K562 (cell line): ENCODE results near the gene OXTR. TPM values are rescaled to one million over a fixed set of nuclear protein-coding genes. Genes with fewer than 3 reads are reported as not detected.

Source experiments
- ATAC-seq: fragments of 200-7000 bp; cut with Tn5 transposase; 3 replicates; pipeline ENCODE4 v1.9.1; 2020; ENCODE audit warnings: moderate library complexity
- BruUV-seq: library from RNA; stranded (reverse); fragments of 400-500 nt; replicated peaks from 2 replicates; lab custom pipeline; 2021; lab: Mats Ljungman, UMichigan
- CTCF ChIA-PET: fragments of 300-600 bp; formaldehyde crosslinking; extraction: SDS; loops from one replicate; lab custom pipeline; 2021; ENCODE audit warnings: low intra/inter-chr PET ratio; lab: Yijun Ruan, JAX
- POLR2A ChIA-PET: fragments of 300-600, 350-650 bp; sonication (Branson Sonifier 250); formaldehyde crosslinking; extraction: SDS; loops from one replicate; lab custom pipeline; 2021; ENCODE audit warnings: antibody characterized with exemption, inconsistent platforms; lab: Yijun Ruan, JAX
- DNase-seq, 4 experiments: peaks; one replicate each; pipeline versions ENCODE4 v3.0.0 to v3.0.0-alpha.2; 2011 to 2018; ENCODE audit warnings: low spot score in 3 of 4, mixed read lengths in 3 of 4; ENCODE audit errors: extremely low read depth in 1 of 4
- FAIRE-seq: peaks from 2 replicates; lab custom pipeline; 2011; peaks lifted over from hg19 to GRCh38; lab: Jason Lieb, UNC
- H2AFZ ChIP-seq: 2 replicates; pipeline ENCODE4 v1.6.0; 2011; ENCODE audit warnings: low read depth, low read length, control low read depth, inconsistent platforms
- H3K27ac ChIP-seq: fragments of 200-600 bp; 3 replicates; pipeline ENCODE4 v1.8.0; 2011; ENCODE audit warnings: low read depth, mild to moderate bottlenecking, control low read depth, inconsistent platforms, low read length, moderate library complexity, mixed read lengths; ENCODE audit errors: extremely low read depth
- H3K27me3 ChIP-seq, 2 experiments: fragments of 300-600 bp in 1 of 2; 2 replicates in 1 of 2; 3 replicates in 1 of 2; pipeline versions ENCODE4 v1.6.0 to v1.8.0; 2011; ENCODE audit warnings: inconsistent platforms in 2 of 2, low read length in 2 of 2, mild to moderate bottlenecking in 1 of 2, mixed read lengths in 1 of 2, moderate library complexity in 1 of 2; ENCODE audit not compliant: control insufficient read depth in 2 of 2, insufficient read depth in 2 of 2
- H3K36me3 ChIP-seq: fragments of 300-600 bp; 3 replicates; pipeline ENCODE4 v1.8.0; 2011; ENCODE audit warnings: mild to moderate bottlenecking, low read length, inconsistent platforms; ENCODE audit not compliant: control insufficient read depth, insufficient read depth
- H3K4me1 ChIP-seq, 2 experiments: fragments of 200-600 bp in 1 of 2; replicated peaks in 1 of 2; 2 replicates in 1 of 2; 3 replicates in 1 of 2; pipeline versions ENCODE4 v1.5.1 to v1.8.0; 2011; ENCODE audit warnings: inconsistent platforms in 2 of 2, low read length in 2 of 2, mild to moderate bottlenecking in 1 of 2, mixed read lengths in 1 of 2, moderate library complexity in 1 of 2; ENCODE audit not compliant: control insufficient read depth in 2 of 2, insufficient read depth in 2 of 2
- H3K4me2 ChIP-seq: 2 replicates; pipeline ENCODE4 v1.6.1; 2011; ENCODE audit warnings: low read length, control low read depth, inconsistent platforms, mixed read lengths; ENCODE audit not compliant: insufficient read depth
- H3K4me3 ChIP-seq: fragments of 200-600 bp; sonication (generic), shearing (Covaris generic); 2 replicates; pipeline ENCODE4 v1.5.1; 2016; ENCODE audit warnings: control low read depth, inconsistent platforms
- H3K79me2 ChIP-seq: fragments of 200-600 bp; 3 replicates; pipeline ENCODE4 v1.8.0; 2011; ENCODE audit warnings: low read length, inconsistent platforms; ENCODE audit not compliant: control insufficient read depth, insufficient read depth
- H3K9ac ChIP-seq, 2 experiments: 2 replicates each; pipeline versions ENCODE4 v1.6.0 to v1.6.1; 2011; ENCODE audit warnings: low read depth in 2 of 2, low read length in 2 of 2, control low read depth in 1 of 2, inconsistent platforms in 1 of 2, mild to moderate bottlenecking in 1 of 2, mixed read lengths in 1 of 2; ENCODE audit not compliant: insufficient read depth in 1 of 2
- H3K9me1 ChIP-seq: one replicate; pipeline ENCODE4 v1.6.0; 2011; ENCODE audit warnings: inconsistent platforms, mild to moderate bottlenecking, low read length, moderate library complexity; ENCODE audit not compliant: control insufficient read depth, insufficient read depth
- H3K9me3 ChIP-seq: replicated peaks from 2 replicates; pipeline ENCODE4 v1.5.1; 2011; ENCODE audit warnings: low read depth, low read length, inconsistent platforms; ENCODE audit not compliant: control insufficient read depth, insufficient read depth
- H4K20me1 ChIP-seq: replicated peaks from 2 replicates; pipeline ENCODE4 v1.6.1; 2011; ENCODE audit warnings: low read length, inconsistent platforms, mixed read lengths; ENCODE audit not compliant: control insufficient read depth, insufficient read depth
- BRCA1 ChIP-seq, 2 experiments: fragments of 450-650 bp in 1 of 2; sonication (generic) in 1 of 2; formaldehyde crosslinking in 1 of 2; IDR thresholded peaks; 2 replicates each; pipeline versions ENCODE4 v1.5.0 to v1.6.1; 2017 to 2020; ENCODE audit warnings: mild to moderate bottlenecking in 1 of 2, missing genetic modification reagents in 1 of 2
- CTBP1 ChIP-seq: fragments of 450-650 bp; IDR thresholded peaks from 2 replicates; pipeline ENCODE4 v1.6.1; 2016; ENCODE audit warnings: borderline replicate concordance
- KDM5B ChIP-seq: fragments of 200-600 bp; sonication (generic); IDR thresholded peaks from 2 replicates; pipeline ENCODE4 v1.6.1; 2012; ENCODE audit warnings: low read depth, mild to moderate bottlenecking, moderate library complexity, low read length, control low read depth, inconsistent platforms; ENCODE audit not compliant: insufficient replicate concordance
- MCM2 ChIP-seq: fragments of 450-650 bp; IDR thresholded peaks from 2 replicates; pipeline ENCODE4 v1.6.1; 2017; ENCODE audit warnings: low read depth, mild to moderate bottlenecking
- PHB ChIP-seq: fragments of 250-450 bp; sonication (Bioruptor Pico); IDR thresholded peaks from 2 replicates; pipeline ENCODE4 v1.5.0; 2021
- PHF20 ChIP-seq: fragments of 450-650 bp; IDR thresholded peaks from 2 replicates; pipeline ENCODE4 v1.6.1; 2018; ENCODE audit not compliant: partially characterized antibody
- SMC3 ChIP-seq: conservative IDR thresholded peaks from 2 replicates; pipeline ENCODE4 v1.6.1; 2011; ENCODE audit warnings: low read depth, low read length, improper control_type of control experiment; ENCODE audit not compliant: insufficient read depth
- ZBTB17 ChIP-seq: fragments of 450-650 bp; formaldehyde crosslinking; IDR thresholded peaks from 2 replicates; pipeline ENCODE4 v1.4.0; 2020; ENCODE audit warnings: mild to moderate bottlenecking
- ZNF197 ChIP-seq: fragments of 200-800 bp; sonication (Bioruptor generic); IDR thresholded peaks from 2 replicates; pipeline ENCODE4 v1.6.1; 2016; ENCODE audit warnings: low read depth, missing genetic modification characterization, missing compliant biosample characterization
- ZNF274 ChIP-seq: IDR thresholded peaks from 2 replicates; pipeline ENCODE4 v1.6.1; 2011; ENCODE audit warnings: low read depth, mild to moderate bottlenecking, low read length, moderate library complexity, borderline replicate concordance
- ZNF436 ChIP-seq: fragments of 250-450, 450-650 bp; sonication (Bioruptor Pico); formaldehyde crosslinking; IDR thresholded peaks from 2 replicates; pipeline ENCODE4 v1.7.0; 2020; ENCODE audit warnings: mild to moderate bottlenecking
- ZNF561 ChIP-seq: fragments of 450-650 bp; formaldehyde crosslinking; conservative IDR thresholded peaks from 2 replicates; pipeline ENCODE4 v1.4.0; 2020; ENCODE audit warnings: mild to moderate bottlenecking, moderate library complexity
- WGBS: fragments of 100-300 bp; shearing (Covaris generic); methylation state at CpG from one replicate; pipeline ENCODE4 v1.1.6; 2016; ENCODE audit warnings: low coverage, mixed read lengths; ENCODE audit not compliant: insufficient coverage; ENCODE audit errors: missing lambda C conversion rate; 5-methylcytosine and 5-hydroxymethylcytosine counted together
- in situ Hi-C: fragments of 300-500 bp; cut with MboI; formaldehyde crosslinking; loops from 4 replicates; pipeline ENCODE4 v1.15.0; 2018; ENCODE audit warnings: inconsistent platforms, mixed read lengths
- intact Hi-C: fragments of 100-400 bp; cut with micrococcal nuclease; formaldehyde crosslinking; loops from 2 replicates; pipeline ENCODE4 v1.14.2; 2022
- polyA plus RNA-seq, 8 experiments: library from polyadenylated mRNA; depleted of rRNA in 4 of 8; stranded (reverse) in 5 of 8; unstranded in 3 of 8; fragments of >200 nt; fragmentation: Nextera tagmentation in 2 of 8; fragmentation: Illumina TruSeq in 1 of 8; extraction: Ambion mirVana in 2 of 8; extraction: Trizol in 1 of 8; gene quantifications; 2 replicates each; pipeline versions ENCODE4 v1.2.1 to v1.2.3, GENCODE V29; 2011 to 2014; ENCODE audit warnings: inconsistent platforms in 1 of 8, missing spikeins in 1 of 8
- total RNA-seq, 7 experiments: library from RNA; depleted of rRNA in 6 of 7; stranded (reverse); fragments of >200 nt in 6 of 7; fragmentation: Illumina TruSeq in 2 of 7; extraction: Trizol in 2 of 7; gene quantifications; 2 replicates each; pipeline versions ENCODE4 v1.2.1 to v1.2.3, GENCODE V29; 2011 to 2021; ENCODE audit warnings: low replicate concordance in 1 of 7
- TF ChIP-seq, protein P1 (sequence below), 2 experiments: fragments of 450-650 bp in 1 of 2; sonication (generic) in 1 of 2; formaldehyde crosslinking in 1 of 2; IDR thresholded peaks; 2 replicates each; pipeline versions ENCODE4 v1.7.1 to v1.9.0; 2016 to 2022; ENCODE audit warnings: inconsistent platforms in 1 of 2, mild to moderate bottlenecking in 1 of 2, missing genetic modification reagents in 1 of 2
- TF ChIP-seq, protein P2 (sequence below): fragments of 450-650 bp; formaldehyde crosslinking; IDR thresholded peaks from 2 replicates; pipeline ENCODE4 v1.4.0; 2020; ENCODE audit warnings: mild to moderate bottlenecking, moderate library complexity

OXTR gene
- total and polyA plus RNA-seq, 9 of the 15 experiments (the other 6 are each of a cell fraction or from before 2014, with no cell fraction given) = 0.14 to 1.3 (median 0.80) TPM

DNA sequence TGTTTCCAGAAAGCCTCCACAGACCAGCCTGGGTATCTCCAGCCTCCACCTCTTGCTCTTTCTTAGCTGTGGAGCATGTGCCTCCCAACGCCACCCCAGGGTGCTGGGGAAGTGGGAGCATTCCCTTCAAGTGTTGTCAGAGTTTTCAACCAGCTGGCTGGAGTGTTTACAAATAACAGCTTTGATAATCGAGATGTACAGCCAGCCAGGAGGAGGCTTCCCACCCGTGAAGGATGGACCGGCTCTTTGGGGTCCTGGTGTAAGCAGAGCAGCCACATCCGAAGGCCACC is 8.5 kb upstream of the OXTR start:
- no TSS peak for BruUV-seq
- peak; percentile 53; the same call in 2 of the 3 replicates for ATAC-seq
- Histone ChIP-seq H4K20me1 (no peaks in the 10 kb centered on the region), H3K27ac (no peak overlapping the region), H3K4me3 (no peak overlapping the region), H3K9ac (no peak overlapping the region), H3K4me2 (no peak overlapping the region), H3K9me1 (no peaks in the 10 kb centered on the region), H2AFZ (no peak overlapping the region), H3K9me3 (no peaks in the 10 kb centered on the region), H3K4me1 (no peaks in the 10 kb centered on the region), H3K79me2 (no peaks in the 10 kb centered on the region), H3K27me3 (peaks cover 3 to 12% of the 10 kb centered on the region in 2 experiments; a peak in 3 of 5 replicates), H3K36me3 (no peaks in the 10 kb centered on the region)
- FAIRE-seq = no peak
- WGBS = under 1% methylated on average over 5 of the region's 5 CpGs
- no peak for DNase-seq
- intact Hi-C loops (no loop called here), in situ Hi-C loops (no loop called here)
- CTCF ChIA-PET = no interaction called here
- POLR2A ChIA-PET = interaction anchor here (0.5 kb wide), 1 partner anchor 83 kb away, joined by 4 read pairs; no protein-coding TSS in a partner anchor
- TF ChIP-seq SMC3 (no peak), KDM5B (no peak), ZNF274 (no peak), CTBP1 (no peak), MCM2 (no peak), ZBTB17 (CRISPR knock-in tag) (no peak), ZNF197 (CRISPR knock-in tag) (no peak), ZNF436 (CRISPR knock-in tag) (no peak), PHF20 (no peak), PHB (CRISPR knock-in tag) (no peak), BRCA1 (IDR thresholded peaks at IDR 0.05) (no peak), BRCA1 (CRISPR knock-in tag; IDR thresholded peaks at IDR 0.05) (no peak), ZNF561 (CRISPR knock-in tag) (no peak)
- TF ChIP-seq, protein P1, sequence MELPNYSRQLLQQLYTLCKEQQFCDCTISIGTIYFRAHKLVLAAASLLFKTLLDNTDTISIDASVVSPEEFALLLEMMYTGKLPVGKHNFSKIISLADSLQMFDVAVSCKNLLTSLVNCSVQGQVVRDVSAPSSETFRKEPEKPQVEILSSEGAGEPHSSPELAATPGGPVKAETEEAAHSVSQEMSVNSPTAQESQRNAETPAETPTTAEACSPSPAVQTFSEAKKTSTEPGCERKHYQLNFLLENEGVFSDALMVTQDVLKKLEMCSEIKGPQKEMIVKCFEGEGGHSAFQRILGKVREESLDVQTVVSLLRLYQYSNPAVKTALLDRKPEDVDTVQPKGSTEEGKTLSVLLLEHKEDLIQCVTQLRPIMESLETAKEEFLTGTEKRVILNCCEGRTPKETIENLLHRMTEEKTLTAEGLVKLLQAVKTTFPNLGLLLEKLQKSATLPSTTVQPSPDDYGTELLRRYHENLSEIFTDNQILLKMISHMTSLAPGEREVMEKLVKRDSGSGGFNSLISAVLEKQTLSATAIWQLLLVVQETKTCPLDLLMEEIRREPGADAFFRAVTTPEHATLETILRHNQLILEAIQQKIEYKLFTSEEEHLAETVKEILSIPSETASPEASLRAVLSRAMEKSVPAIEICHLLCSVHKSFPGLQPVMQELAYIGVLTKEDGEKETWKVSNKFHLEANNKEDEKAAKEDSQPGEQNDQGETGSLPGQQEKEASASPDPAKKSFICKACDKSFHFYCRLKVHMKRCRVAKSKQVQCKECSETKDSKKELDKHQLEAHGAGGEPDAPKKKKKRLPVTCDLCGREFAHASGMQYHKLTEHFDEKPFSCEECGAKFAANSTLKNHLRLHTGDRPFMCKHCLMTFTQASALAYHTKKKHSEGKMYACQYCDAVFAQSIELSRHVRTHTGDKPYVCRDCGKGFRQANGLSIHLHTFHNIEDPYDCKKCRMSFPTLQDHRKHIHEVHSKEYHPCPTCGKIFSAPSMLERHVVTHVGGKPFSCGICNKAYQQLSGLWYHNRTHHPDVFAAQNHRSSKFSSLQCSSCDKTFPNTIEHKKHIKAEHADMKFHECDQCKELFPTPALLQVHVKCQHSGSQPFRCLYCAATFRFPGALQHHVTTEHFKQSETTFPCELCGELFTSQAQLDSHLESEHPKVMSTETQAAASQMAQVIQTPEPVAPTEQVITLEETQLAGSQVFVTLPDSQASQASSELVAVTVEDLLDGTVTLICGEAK (IDR thresholded peaks at IDR 0.05) = no peak
- TF ChIP-seq, protein P1 (CRISPR knock-in tag; IDR thresholded peaks at IDR 0.05) = no peak
- TF ChIP-seq, protein P2, sequence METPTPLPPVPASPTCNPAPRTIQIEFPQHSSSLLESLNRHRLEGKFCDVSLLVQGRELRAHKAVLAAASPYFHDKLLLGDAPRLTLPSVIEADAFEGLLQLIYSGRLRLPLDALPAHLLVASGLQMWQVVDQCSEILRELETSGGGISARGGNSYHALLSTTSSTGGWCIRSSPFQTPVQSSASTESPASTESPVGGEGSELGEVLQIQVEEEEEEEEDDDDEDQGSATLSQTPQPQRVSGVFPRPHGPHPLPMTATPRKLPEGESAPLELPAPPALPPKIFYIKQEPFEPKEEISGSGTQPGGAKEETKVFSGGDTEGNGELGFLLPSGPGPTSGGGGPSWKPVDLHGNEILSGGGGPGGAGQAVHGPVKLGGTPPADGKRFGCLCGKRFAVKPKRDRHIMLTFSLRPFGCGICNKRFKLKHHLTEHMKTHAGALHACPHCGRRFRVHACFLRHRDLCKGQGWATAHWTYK (CRISPR knock-in tag) = no peak
